Fibroblast of lung (primary cell): ENCODE data around the gene PLXNA4. TPM values are rescaled to one million over a fixed set of nuclear protein-coding genes. Genes with fewer than 3 reads are reported as not detected.

Experiments
- DNase-seq, 2 donors: peaks; one replicate each; pipeline versions ENCODE4 v3.0.0 to v3.0.0-alpha.2; 2010; ENCODE audit warnings: low read depth in 2 of 2
- H2AFZ ChIP-seq: 2 replicates; pipeline ENCODE4 v1.5.1; 2012; ENCODE audit warnings: low read length, control low read depth, inconsistent platforms
- H3K27ac ChIP-seq: 2 replicates; pipeline ENCODE4 v1.5.1; 2011; ENCODE audit warnings: low read length, control low read depth; ENCODE audit not compliant: insufficient read depth
- H3K27me3 ChIP-seq: 2 replicates; pipeline ENCODE4 v1.5.1; 2011; ENCODE audit warnings: mild to moderate bottlenecking, low read length; ENCODE audit not compliant: control insufficient read depth, insufficient read depth
- H3K36me3 ChIP-seq: 2 replicates; pipeline ENCODE4 v1.5.1; 2011; ENCODE audit warnings: low read length; ENCODE audit not compliant: control insufficient read depth, insufficient read depth
- H3K4me1 ChIP-seq: 2 replicates; pipeline ENCODE4 v1.5.1; 2011; ENCODE audit warnings: low read length; ENCODE audit not compliant: control insufficient read depth, insufficient read depth; ENCODE audit errors: extremely low read depth
- H3K4me2 ChIP-seq: 2 replicates; pipeline ENCODE4 v1.5.1; 2011; ENCODE audit warnings: low read length, control low read depth; ENCODE audit not compliant: insufficient read depth; ENCODE audit errors: extremely low read depth
- H3K4me3 ChIP-seq, 4 experiments: fragments of 200-600 bp in 1 of 4; sonication (generic) in 1 of 4; replicated peaks in 1 of 4; 2 replicates each; pipeline ENCODE4 v1.5.1; 2011 to 2016; ENCODE audit warnings: low read length in 4 of 4, low read depth in 3 of 4, mild to moderate bottlenecking in 3 of 4, control low read depth in 2 of 4, inconsistent platforms in 1 of 4, mixed read lengths in 1 of 4; ENCODE audit not compliant: insufficient read depth in 1 of 4; ENCODE audit errors: control extremely low read depth in 1 of 4
- H3K79me2 ChIP-seq: 2 replicates; pipeline ENCODE4 v1.5.1; 2012; ENCODE audit warnings: mild to moderate bottlenecking, low read length, inconsistent platforms; ENCODE audit not compliant: control insufficient read depth, insufficient read depth
- H3K9ac ChIP-seq: 2 replicates; pipeline ENCODE4 v1.5.1; 2011; ENCODE audit warnings: mild to moderate bottlenecking, low read length, control low read depth; ENCODE audit not compliant: insufficient read depth
- H3K9me3 ChIP-seq: 2 replicates; pipeline ENCODE4 v1.5.1; 2012; ENCODE audit warnings: low read depth, low read length; ENCODE audit not compliant: control insufficient read depth, insufficient read depth
- H4K20me1 ChIP-seq: 2 replicates; pipeline ENCODE4 v1.5.1; 2011; ENCODE audit warnings: low read length; ENCODE audit not compliant: control insufficient read depth, insufficient read depth; ENCODE audit errors: extremely low read depth
- CTCF ChIP-seq, 2 donors: IDR thresholded peaks in 1 of 2; conservative IDR thresholded peaks in 1 of 2; 1 replicate in 1 of 2; 2 replicates in 1 of 2; pipeline ENCODE4 v1.5.1; 2011 to 2012; ENCODE audit warnings: low read length in 2 of 2, control low read depth in 1 of 2, inconsistent platforms in 1 of 2, low read depth in 1 of 2, mild to moderate bottlenecking in 1 of 2
- EZH2 ChIP-seq: IDR thresholded peaks from 2 replicates; pipeline ENCODE4 v1.5.1; 2012; ENCODE audit warnings: low read length, control low read depth, mild to moderate bottlenecking; ENCODE audit errors: missing control alignments
- polyA plus RNA-seq, 2 donors: library from polyadenylated mRNA; depleted of rRNA in 1 of 2; stranded (reverse) in 1 of 2; unstranded in 1 of 2; fragments of >200 nt; gene quantifications; 2 replicates each; pipeline ENCODE4 v1.2.1, GENCODE V29; 2011 to 2012; ENCODE audit warnings: missing spikeins in 1 of 2
- total RNA-seq: library from RNA; depleted of rRNA; stranded (reverse); fragments of >200 nt; gene quantifications from 2 replicates; pipeline ENCODE4 v1.2.1, GENCODE V29; 2014

PLXNA4 gene
- total and polyA plus RNA-seq, 2 donors (not counting 1 experiment from before 2014, with no cell fraction given): 1.2 to 1.5 TPM

- Histone ChIP-seq H3K9me3 (no peaks in the 10 kb centered on the region), H2AFZ (no peak overlapping the region), H3K4me1 (peaks cover 5% of the 10 kb centered on the region), H3K4me2 (no peak overlapping the region), H3K4me3 (no peak overlapping the region), H3K27me3 (no peaks in the 10 kb centered on the region), H3K27ac (no peak overlapping the region), H3K36me3 (no peaks in the 10 kb centered on the region), H4K20me1 (no peaks in the 10 kb centered on the region), H3K9ac (no peak overlapping the region), H3K79me2 (no peaks in the 10 kb centered on the region)
- peak; percentile 1 to 82 for DNase-seq
- no peak for TF ChIP-seq CTCF (conservative IDR thresholded peaks at IDR 0.05 in 1 of 2, IDR thresholded peaks at IDR 0.05 in 1 of 2; ENCODE audit: low read depth in 1 of 2, low read length in 2 of 2)
- TF ChIP-seq EZH2: no peak
These were observed 459.1 kb downstream of the PLXNA4 start for GRCh38 chr7:132117181-132117580.

- H3K9ac ChIP-seq: no peak overlapping the region
- no peak overlapping the region for H3K4me3 ChIP-seq
- peak in 1 of 2 donors; percentile 59 for DNase-seq
- no peak overlapping the region for H3K27ac ChIP-seq
- H3K27me3 ChIP-seq: no peaks in the 10 kb centered on the region
- H3K9me3 ChIP-seq: no peaks in the 10 kb centered on the region
- no peak overlapping the region for H3K4me2 ChIP-seq
- no peaks in the 10 kb centered on the region for H4K20me1 ChIP-seq
- no peaks in the 10 kb centered on the region for H3K36me3 ChIP-seq
- no peaks in the 10 kb centered on the region for H3K79me2 ChIP-seq
- TF ChIP-seq CTCF (conservative IDR thresholded peaks at IDR 0.05 in 1 of 2, IDR thresholded peaks at IDR 0.05 in 1 of 2; ENCODE audit: low read depth in 1 of 2, low read length in 2 of 2) (no peak), EZH2 (no peak)
- H3K4me1 ChIP-seq: peaks cover 5% of the 10 kb centered on the region
- H2AFZ ChIP-seq: no peak overlapping the region
These were observed 459.9 kb downstream of the PLXNA4 start for GRCh38 chr7:132116369-132116768.

GRCh38 chr7:132115758-132116157, 460.5 kb downstream of the PLXNA4 start:
- no peak for TF ChIP-seq EZH2
- no peak for TF ChIP-seq CTCF (conservative IDR thresholded peaks at IDR 0.05 in 1 of 2, IDR thresholded peaks at IDR 0.05 in 1 of 2; ENCODE audit: low read depth in 1 of 2, low read length in 2 of 2)
- no peak overlapping the region for H3K4me2 ChIP-seq
- no peak overlapping the region for H3K4me3 ChIP-seq
- H3K9me3 ChIP-seq: no peaks in the 10 kb centered on the region
- DNase-seq: no peak
- H4K20me1 ChIP-seq: no peaks in the 10 kb centered on the region
- no peak overlapping the region for H3K9ac ChIP-seq
- H3K79me2 ChIP-seq: no peaks in the 10 kb centered on the region
- no peak overlapping the region for H2AFZ ChIP-seq
- H3K4me1 ChIP-seq: peaks cover 5% of the 10 kb centered on the region
- H3K27me3 ChIP-seq: no peaks in the 10 kb centered on the region
- H3K27ac ChIP-seq: no peak overlapping the region
- no peaks in the 10 kb centered on the region for H3K36me3 ChIP-seq
